ENCODE data around the gene CFAP43. TPM values are rescaled to one million over a fixed set of nuclear protein-coding genes. Genes with fewer than 3 reads are reported as not detected.
A peak's percentile ranks its signal among the peaks of the same experiment; 100 is the strongest.

CFAP43 gene
- total RNA-seq, 1 experiment from 2014 or later = 0.44 TPM

- Histone ChIP-seq H3K27me3 (ENCODE audit: low read length) (no peaks in the 10 kb centered on the region), H4K20me1 (ENCODE audit: low read length) (no peaks in the 10 kb centered on the region), H3K9me2 (replicated peaks; ENCODE audit: low read length) (no peaks in the 10 kb centered on the region), H3K4me3 (ENCODE audit: low read length) (no peak overlapping the region), H3K4me1 (ENCODE audit: insufficient read depth, low read length) (peaks cover 8% of the 10 kb centered on the region), H3K4me2 (ENCODE audit: low read length) (0 out of 2 replicates have a peak overlapping the region, but pooled peaks have one; percentile 26), H3K27ac (ENCODE audit: low read length) (no peak overlapping the region), H3K9me3 (ENCODE audit: low read length) (no peaks in the 10 kb centered on the region), H3K36me3 (ENCODE audit: low read depth, low read length) (no peaks in the 10 kb centered on the region), H3K9ac (ENCODE audit: low read length) (no peak overlapping the region), H3K79me2 (ENCODE audit: low read length) (no peaks in the 10 kb centered on the region), H2AFZ (ENCODE audit: low read length) (no peak overlapping the region), H3F3A (ENCODE audit: low read length, unreplicated experiment) (no peaks in the 10 kb centered on the region)
- BruUV-seq (replicated peaks) = no TSS peak
- intact Hi-C loops (cut with micrococcal nuclease) = loop anchor here (2.0 kb wide), 1 partner anchor 77 kb away; no protein-coding TSS in a partner anchor
- DNase-seq (peak; percentile 73), ATAC-seq (peak; percentile 67)
- ChIA-PET CTCF (no interaction called here), POLR2A (ENCODE audit: unreplicated experiment) (no interaction called here)
- TF ChIP-seq EZH2 (IDR thresholded peaks at IDR 0.05; ENCODE audit: low read length, unreplicated experiment) (no peak), CTCF (conservative IDR thresholded peaks at IDR 0.05; ENCODE audit: low read depth, low read length) (0 out of 2 replicates have a peak, but pooled peaks have one; percentile 24), EZH2phosphoT487 (IDR thresholded peaks at IDR 0.05; ENCODE audit: borderline replicate concordance, low read length) (no peak)
These were observed 34.8 kb downstream of the CFAP43 start for GRCh38 chr10:104197364-104197763.

- BruUV-seq (replicated peaks) = no TSS peak
- ATAC-seq (no peak), DNase-seq (no peak)
- POLR2A ChIA-PET (ENCODE audit: unreplicated experiment) = no interaction called here
- H3K36me3 ChIP-seq (ENCODE audit: low read depth, low read length) = no peaks in the 10 kb centered on the region
- no peak for TF ChIP-seq EZH2 (IDR thresholded peaks at IDR 0.05; ENCODE audit: low read length, unreplicated experiment)
- TF ChIP-seq EZH2phosphoT487 (IDR thresholded peaks at IDR 0.05; ENCODE audit: borderline replicate concordance, low read length) = no peak
- no peak for TF ChIP-seq CTCF (conservative IDR thresholded peaks at IDR 0.05; ENCODE audit: low read depth, low read length)
- H3K9me2 ChIP-seq (replicated peaks; ENCODE audit: low read length) = no peaks in the 10 kb centered on the region
- CTCF ChIA-PET = no interaction called here
- no peak overlapping the region for H3K4me2 ChIP-seq (ENCODE audit: low read length)
- H3K9ac ChIP-seq (ENCODE audit: low read length) = no peak overlapping the region
- H3F3A ChIP-seq (ENCODE audit: low read length, unreplicated experiment) = no peaks in the 10 kb centered on the region
- no peak overlapping the region for H3K4me3 ChIP-seq (ENCODE audit: low read length)
- intact Hi-C loops (cut with micrococcal nuclease) = loop anchor here (2.0 kb wide), 1 partner anchor 79 kb away; no protein-coding TSS in a partner anchor
- no peaks in the 10 kb centered on the region for H3K79me2 ChIP-seq (ENCODE audit: low read length)
- no peak overlapping the region for H3K27ac ChIP-seq (ENCODE audit: low read length)
- H2AFZ ChIP-seq (ENCODE audit: low read length) = no peak overlapping the region
- peaks cover 8% of the 10 kb centered on the region for H3K4me1 ChIP-seq (ENCODE audit: insufficient read depth, low read length)
- no peaks in the 10 kb centered on the region for H4K20me1 ChIP-seq (ENCODE audit: low read length)
- H3K9me3 ChIP-seq (ENCODE audit: low read length) = no peaks in the 10 kb centered on the region
- no peaks in the 10 kb centered on the region for H3K27me3 ChIP-seq (ENCODE audit: low read length)
These were observed 36.5 kb downstream of the CFAP43 start for GRCh38 chr10:104195706-104196105.

GRCh38 chr10:104193787-104194186 is 38.4 kb downstream of the CFAP43 start:
- no peaks in the 10 kb centered on the region for H3K36me3 ChIP-seq (ENCODE audit: low read depth, low read length)
- H3K4me1 ChIP-seq (ENCODE audit: insufficient read depth, low read length) = peaks cover 8% of the 10 kb centered on the region
- H2AFZ ChIP-seq (ENCODE audit: low read length) = no peak overlapping the region
- TF ChIP-seq CTCF (conservative IDR thresholded peaks at IDR 0.05; ENCODE audit: low read depth, low read length) = no peak
- no peak for TF ChIP-seq EZH2 (IDR thresholded peaks at IDR 0.05; ENCODE audit: low read length, unreplicated experiment)
- TF ChIP-seq EZH2phosphoT487 (IDR thresholded peaks at IDR 0.05; ENCODE audit: borderline replicate concordance, low read length) = no peak
- H3K9me2 ChIP-seq (replicated peaks; ENCODE audit: low read length) = no peaks in the 10 kb centered on the region
- POLR2A ChIA-PET (ENCODE audit: unreplicated experiment) = no interaction called here
- no TSS peak for BruUV-seq (replicated peaks)
- H3K27ac ChIP-seq (ENCODE audit: low read length) = no peak overlapping the region
- intact Hi-C loops (cut with micrococcal nuclease) = no loop called here
- no peak overlapping the region for H3K9ac ChIP-seq (ENCODE audit: low read length)
- H3K27me3 ChIP-seq (ENCODE audit: low read length) = no peaks in the 10 kb centered on the region
- no peaks in the 10 kb centered on the region for H4K20me1 ChIP-seq (ENCODE audit: low read length)
- DNase-seq (no peak), ATAC-seq (no peak)
- no peak overlapping the region for H3K4me3 ChIP-seq (ENCODE audit: low read length)
- H3F3A ChIP-seq (ENCODE audit: low read length, unreplicated experiment) = no peaks in the 10 kb centered on the region
- CTCF ChIA-PET = no interaction called here
- no peaks in the 10 kb centered on the region for H3K79me2 ChIP-seq (ENCODE audit: low read length)
- H3K4me2 ChIP-seq (ENCODE audit: low read length) = no peak overlapping the region
- H3K9me3 ChIP-seq (ENCODE audit: low read length) = no peaks in the 10 kb centered on the region

Measured in PC-3 (cell line).